ENCODE results near the gene CPEB4. TPM values are rescaled to one million over a fixed set of nuclear protein-coding genes. Genes with fewer than 3 reads are reported as not detected.

Gene CPEB4
- total and polyA plus RNA-seq, 10 of the 15 experiments (the other 5 are each of a cell fraction or from before 2014, with no cell fraction given), result 6.9 to 33.1 (median 20.4) TPM

Other genes starting within 250 kb of the CPEB4 start
- not detected in 2 replicates for gene C5orf47, start 100.8 kb downstream of the CPEB4 start, total RNA-seq (2014; rRNA removed)
- gene C5orf47, start 100.8 kb downstream of the CPEB4 start, total RNA-seq (2014; rRNA removed; fragmentation: Illumina TruSeq; extraction: Trizol), result not detected in 2 replicates
- not detected in 2 replicates for gene C5orf47, start 100.8 kb downstream of the CPEB4 start, total RNA-seq (2021)
- not detected in 2 replicates for gene C5orf47, start 100.8 kb downstream of the CPEB4 start, polyA plus RNA-seq (2011; rRNA removed)
- gene C5orf47, start 100.8 kb downstream of the CPEB4 start, polyA plus RNA-seq (2014; fragmentation: Illumina TruSeq; extraction: Trizol), result not detected in 2 replicates
- under 1 TPM in 1 of 2 experiments, not detected in 1; 0.04 TPM for gene C5orf47, start 100.8 kb downstream of the CPEB4 start, polyA plus RNA-seq (2014; fragmentation: Nextera tagmentation; extraction: Ambion mirVana)
- gene C5orf47, start 100.8 kb downstream of the CPEB4 start, polyA plus RNA-seq (2014; rRNA removed), result not detected in 2 replicates
- not detected for gene C5orf47, start 100.8 kb downstream of the CPEB4 start, polyA plus RNA-seq (2016; fragmentation: Nextera tagmentation; extraction: Ambion mirVana)
- not detected in 2 replicates for gene NSG2, start 157.4 kb downstream of the CPEB4 start, total RNA-seq (2014; rRNA removed)
- gene NSG2, start 157.4 kb downstream of the CPEB4 start, total RNA-seq (2014; rRNA removed; fragmentation: Illumina TruSeq; extraction: Trizol), result not detected in 2 replicates
- not detected in 2 replicates for gene NSG2, start 157.4 kb downstream of the CPEB4 start, total RNA-seq (2021)
- gene NSG2, start 157.4 kb downstream of the CPEB4 start, polyA plus RNA-seq (2011; rRNA removed), result 0.14 and 0.17 TPM in 2 replicates
- gene NSG2, start 157.4 kb downstream of the CPEB4 start, polyA plus RNA-seq (2014; fragmentation: Illumina TruSeq; extraction: Trizol), result 0.04 TPM in 1 of 2 replicates, not detected in the other
- not detected for gene NSG2, start 157.4 kb downstream of the CPEB4 start, polyA plus RNA-seq (2014; fragmentation: Nextera tagmentation; extraction: Ambion mirVana)
- gene NSG2, start 157.4 kb downstream of the CPEB4 start, polyA plus RNA-seq (2014; rRNA removed), result not detected in 2 replicates
- gene NSG2, start 157.4 kb downstream of the CPEB4 start, polyA plus RNA-seq (2016; fragmentation: Nextera tagmentation; extraction: Ambion mirVana), result not detected